ENCODE measurements around the gene EXOC4.

The EXOC4 gene

DNA sequence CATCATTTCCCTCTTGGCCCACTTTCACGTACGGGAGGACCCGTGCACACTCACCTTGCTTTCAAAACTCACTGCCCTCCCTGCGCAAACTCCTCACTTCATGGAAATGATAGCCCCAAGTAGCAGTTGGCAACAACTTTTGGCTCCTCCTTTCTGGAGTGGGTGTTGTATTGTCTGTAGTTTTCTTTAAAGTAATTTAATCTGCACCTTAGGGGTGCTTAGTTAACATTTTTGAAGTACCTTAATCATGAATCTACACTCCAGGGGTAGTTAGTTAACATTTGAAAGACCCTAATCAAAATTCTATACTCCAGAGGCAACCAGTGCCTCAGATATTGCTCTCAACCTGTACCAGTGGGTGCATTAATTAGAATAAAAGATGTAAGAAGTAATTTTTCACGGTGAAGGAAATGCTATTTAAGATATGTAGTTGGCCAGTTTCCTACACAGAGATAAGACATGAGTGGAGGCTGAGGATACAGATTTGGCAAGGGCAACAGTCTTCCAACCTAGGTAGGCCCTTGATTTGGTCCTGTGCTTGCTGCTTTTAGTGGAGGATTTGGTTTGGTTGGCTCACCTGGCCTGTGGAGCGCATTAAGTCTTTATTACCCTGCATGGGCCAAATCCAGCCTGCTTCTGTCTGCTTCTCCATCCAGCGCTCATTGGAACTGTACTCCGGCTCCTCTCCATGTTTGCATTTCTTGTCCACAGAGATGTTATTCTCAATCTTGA is 93.0 kb downstream of the EXOC4 start:
- Histone ChIP-seq H2BK15ac (ENCODE audit: low read length) (no peak overlapping the region), H3K9ac (ENCODE audit: low read depth, low read length, poor library complexity) (no peak overlapping the region), H3K4me3 (ENCODE audit: low read length in 2 of 2) (no peak overlapping the region), H2BK12ac (ENCODE audit: low read length) (no peak overlapping the region), H2BK5ac (ENCODE audit: low read length) (no peak overlapping the region), H4K8ac (ENCODE audit: low read depth, low read length) (no peak overlapping the region), H3K4me2 (ENCODE audit: insufficient read depth, low read length, poor library complexity, severe bottlenecking) (no peak overlapping the region), H3K27ac (replicated peaks; ENCODE audit: low read length) (no peak overlapping the region), H2AK5ac (ENCODE audit: low read depth, low read length) (no peak overlapping the region), H3K4me1 (ENCODE audit: control insufficient read depth in 2 of 2, insufficient read depth in 1 of 2, low read depth in 1 of 2, low read length in 2 of 2) (no peaks in the 10 kb centered on the region), H3K14ac (ENCODE audit: low read length) (no peak overlapping the region), H3K79me1 (ENCODE audit: low read depth, low read length) (no peaks in the 10 kb centered on the region), H3K36me3 (replicated peaks in 1 of 2; ENCODE audit: control insufficient read depth in 2 of 2, insufficient read depth in 2 of 2, low read length in 2 of 2) (no peaks in the 10 kb centered on the region), H3K4ac (ENCODE audit: low read length) (no peak overlapping the region), H4K91ac (ENCODE audit: low read depth, low read length, poor library complexity) (no peak overlapping the region), H2BK120ac (ENCODE audit: low read depth, low read length) (no peak overlapping the region), H3K9me3 (replicated peaks in 1 of 2; ENCODE audit: control insufficient read depth in 2 of 2, insufficient read depth in 1 of 2, low read depth in 1 of 2, low read length in 2 of 2) (peaks cover 2 to 6% of the 10 kb centered on the region in 2 donors), H3K27me3 (ENCODE audit: control insufficient read depth in 3 of 3, insufficient read depth in 3 of 3, low read depth in 1 of 3, low read length in 3 of 3) (no peaks in the 10 kb centered on the region), H2AFZ (ENCODE audit: low read length) (no peak overlapping the region), H3K18ac (ENCODE audit: low read length) (no peak overlapping the region), H3K23ac (ENCODE audit: low read depth, low read length, poor library complexity) (no peak overlapping the region)
- DNase-seq (ENCODE audit: low spot score): no peak
- whole genome bisulfite sequencing, 2 donors (ENCODE audit: extremely low coverage in 2 of 2, insufficient read length in 2 of 2, insufficient replicate concordance in 1 of 2): no CpG with 5 or more reads among the region's 8 CpGs

DNA sequence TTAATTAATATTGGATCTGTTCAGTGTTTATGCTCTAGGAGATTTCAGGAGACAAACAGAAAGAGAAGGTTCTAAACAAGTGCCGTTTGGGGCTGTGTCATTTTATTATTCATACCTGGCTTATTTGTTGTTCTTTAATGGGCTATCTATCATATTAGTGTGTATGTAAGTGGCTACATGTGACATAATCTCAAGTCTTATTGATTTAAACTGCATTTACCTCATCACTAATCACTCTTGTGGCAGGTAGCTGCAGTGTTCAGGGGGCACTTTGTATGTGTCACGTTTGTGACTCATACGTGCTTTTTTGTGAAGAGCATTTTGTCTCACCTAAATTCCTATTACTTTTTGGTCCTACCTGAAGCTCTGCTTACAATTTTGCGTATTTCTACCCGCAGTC is 95.4 kb downstream of the EXOC4 start:
- Histone ChIP-seq H2AK5ac (ENCODE audit: low read depth, low read length) (no peak overlapping the region), H3K23ac (ENCODE audit: low read depth, low read length, poor library complexity) (no peak overlapping the region), H2BK15ac (ENCODE audit: low read length) (no peak overlapping the region), H2BK120ac (ENCODE audit: low read depth, low read length) (no peak overlapping the region), H3K9ac (ENCODE audit: low read depth, low read length, poor library complexity) (no peak overlapping the region), H4K8ac (ENCODE audit: low read depth, low read length) (no peak overlapping the region), H3K4ac (ENCODE audit: low read length) (no peak overlapping the region), H3K18ac (ENCODE audit: low read length) (no peak overlapping the region), H3K4me1 (ENCODE audit: control insufficient read depth in 2 of 2, insufficient read depth in 1 of 2, low read depth in 1 of 2, low read length in 2 of 2) (no peaks in the 10 kb centered on the region), H3K14ac (ENCODE audit: low read length) (no peak overlapping the region), H3K4me2 (ENCODE audit: insufficient read depth, low read length, poor library complexity, severe bottlenecking) (no peak overlapping the region), H3K79me1 (ENCODE audit: low read depth, low read length) (no peaks in the 10 kb centered on the region), H3K27ac (replicated peaks; ENCODE audit: low read length) (no peak overlapping the region), H3K36me3 (replicated peaks in 1 of 2; ENCODE audit: control insufficient read depth in 2 of 2, insufficient read depth in 2 of 2, low read length in 2 of 2) (no peaks in the 10 kb centered on the region), H4K91ac (ENCODE audit: low read depth, low read length, poor library complexity) (no peak overlapping the region), H3K9me3 (replicated peaks in 1 of 2; ENCODE audit: control insufficient read depth in 2 of 2, insufficient read depth in 1 of 2, low read depth in 1 of 2, low read length in 2 of 2) (peaks cover 2 to 12% of the 10 kb centered on the region in 2 donors), H3K4me3 (ENCODE audit: low read length in 2 of 2) (no peak overlapping the region), H2BK12ac (ENCODE audit: low read length) (no peak overlapping the region), H2BK5ac (ENCODE audit: low read length) (no peak overlapping the region), H2AFZ (ENCODE audit: low read length) (no peak overlapping the region), H3K27me3 (ENCODE audit: control insufficient read depth in 3 of 3, insufficient read depth in 3 of 3, low read depth in 1 of 3, low read length in 3 of 3) (no peaks in the 10 kb centered on the region)
- DNase-seq (ENCODE audit: low spot score): no peak
- WGBS, 2 donors (ENCODE audit: extremely low coverage in 2 of 2, insufficient read length in 2 of 2, insufficient replicate concordance in 1 of 2): no CpG with 5 or more reads among the region's 5 CpGs

DNA sequence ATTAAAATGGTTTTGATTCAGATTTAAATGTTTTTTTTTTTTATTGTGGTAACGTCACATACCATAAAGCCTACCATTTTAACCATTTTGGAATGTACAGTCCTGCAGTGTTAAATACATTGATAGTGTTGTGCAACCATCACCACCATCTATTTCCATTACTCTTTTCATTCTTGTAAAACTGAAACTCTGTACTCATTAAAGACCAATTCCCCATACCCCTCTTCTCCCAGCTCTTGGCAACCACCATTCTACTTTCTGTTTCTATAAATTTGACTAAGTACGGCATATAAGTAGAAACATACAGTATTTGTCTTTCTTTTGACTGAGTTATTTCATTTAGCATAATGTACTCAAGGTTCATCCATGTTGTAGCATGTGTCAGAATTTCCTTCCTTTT is 96.2 kb downstream of the EXOC4 start:
- no peak overlapping the region for H4K8ac ChIP-seq (ENCODE audit: low read depth, low read length)
- H2BK5ac ChIP-seq (ENCODE audit: low read length): no peak overlapping the region
- H2BK15ac ChIP-seq (ENCODE audit: low read length): no peak overlapping the region
- DNase-seq (ENCODE audit: low spot score): no peak
- no peak overlapping the region for H2AFZ ChIP-seq (ENCODE audit: low read length)
- H3K4me3 ChIP-seq (ENCODE audit: low read length in 2 of 2): no peak overlapping the region
- H2BK120ac ChIP-seq (ENCODE audit: low read depth, low read length): no peak overlapping the region
- no peak overlapping the region for H3K27ac ChIP-seq (replicated peaks; ENCODE audit: low read length)
- no peak overlapping the region for H3K23ac ChIP-seq (ENCODE audit: low read depth, low read length, poor library complexity)
- H3K9ac ChIP-seq (ENCODE audit: low read depth, low read length, poor library complexity): no peak overlapping the region
- no peak overlapping the region for H3K18ac ChIP-seq (ENCODE audit: low read length)
- no peak overlapping the region for H4K91ac ChIP-seq (ENCODE audit: low read depth, low read length, poor library complexity)
- H2AK5ac ChIP-seq (ENCODE audit: low read depth, low read length): no peak overlapping the region
- no peaks in the 10 kb centered on the region for H3K4me1 ChIP-seq (ENCODE audit: control insufficient read depth in 2 of 2, insufficient read depth in 1 of 2, low read depth in 1 of 2, low read length in 2 of 2)
- H2BK12ac ChIP-seq (ENCODE audit: low read length): no peak overlapping the region
- H3K14ac ChIP-seq (ENCODE audit: low read length): no peak overlapping the region
- peaks cover 2 to 14% of the 10 kb centered on the region in 2 donors for H3K9me3 ChIP-seq (replicated peaks in 1 of 2; ENCODE audit: control insufficient read depth in 2 of 2, insufficient read depth in 1 of 2, low read depth in 1 of 2, low read length in 2 of 2)
- H3K4me2 ChIP-seq (ENCODE audit: insufficient read depth, low read length, poor library complexity, severe bottlenecking): no peak overlapping the region
- no peaks in the 10 kb centered on the region for H3K36me3 ChIP-seq (replicated peaks in 1 of 2; ENCODE audit: control insufficient read depth in 2 of 2, insufficient read depth in 2 of 2, low read length in 2 of 2)
- no peaks in the 10 kb centered on the region for H3K79me1 ChIP-seq (ENCODE audit: low read depth, low read length)
- no peaks in the 10 kb centered on the region for H3K27me3 ChIP-seq (ENCODE audit: control insufficient read depth in 3 of 3, insufficient read depth in 3 of 3, low read depth in 1 of 3, low read length in 3 of 3)
- no CpG with 5 or more reads among the region's 2 CpGs for WGBS, 2 donors (ENCODE audit: extremely low coverage in 2 of 2, insufficient read length in 2 of 2, insufficient replicate concordance in 1 of 2)
- no peak overlapping the region for H3K4ac ChIP-seq (ENCODE audit: low read length)

DNA sequence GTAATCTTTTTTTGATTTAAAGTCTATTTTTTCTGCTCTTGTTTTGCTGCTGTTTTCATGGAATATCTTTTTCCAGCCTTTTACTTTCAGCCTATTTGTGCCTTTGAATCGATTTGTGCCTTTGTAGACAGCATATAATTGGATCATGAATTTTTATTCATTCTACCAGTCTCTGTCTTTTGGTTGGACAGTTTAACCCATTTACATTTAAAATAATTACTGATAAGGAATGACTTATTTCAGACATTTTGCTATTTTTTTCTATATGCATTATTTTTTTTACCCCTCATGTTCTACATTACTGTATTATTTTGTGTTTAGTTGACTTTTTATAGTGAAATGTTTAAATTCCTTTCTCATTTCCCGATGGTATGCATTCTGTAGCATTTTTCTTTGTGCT is 99.6 kb downstream of the EXOC4 start:
- H3K9ac ChIP-seq (ENCODE audit: low read depth, low read length, poor library complexity): no peak overlapping the region
- peaks cover 2 to 14% of the 10 kb centered on the region in 2 donors for H3K9me3 ChIP-seq (replicated peaks in 1 of 2; ENCODE audit: control insufficient read depth in 2 of 2, insufficient read depth in 1 of 2, low read depth in 1 of 2, low read length in 2 of 2)
- DNase-seq (ENCODE audit: low spot score): no peak
- no peaks in the 10 kb centered on the region for H3K79me1 ChIP-seq (ENCODE audit: low read depth, low read length)
- H2BK12ac ChIP-seq (ENCODE audit: low read length): no peak overlapping the region
- H3K4me2 ChIP-seq (ENCODE audit: insufficient read depth, low read length, poor library complexity, severe bottlenecking): no peak overlapping the region
- H3K23ac ChIP-seq (ENCODE audit: low read depth, low read length, poor library complexity): no peak overlapping the region
- H3K4me1 ChIP-seq (ENCODE audit: control insufficient read depth in 2 of 2, insufficient read depth in 1 of 2, low read depth in 1 of 2, low read length in 2 of 2): no peaks in the 10 kb centered on the region
- H3K27ac ChIP-seq (replicated peaks; ENCODE audit: low read length): no peak overlapping the region
- no peak overlapping the region for H2BK15ac ChIP-seq (ENCODE audit: low read length)
- no peak overlapping the region for H3K18ac ChIP-seq (ENCODE audit: low read length)
- H3K14ac ChIP-seq (ENCODE audit: low read length): no peak overlapping the region
- H2BK5ac ChIP-seq (ENCODE audit: low read length): no peak overlapping the region
- H3K36me3 ChIP-seq (replicated peaks in 1 of 2; ENCODE audit: control insufficient read depth in 2 of 2, insufficient read depth in 2 of 2, low read length in 2 of 2): peaks cover 0 to 11% of the 10 kb centered on the region in 2 donors
- no peak overlapping the region for H2BK120ac ChIP-seq (ENCODE audit: low read depth, low read length)
- H2AFZ ChIP-seq (ENCODE audit: low read length): no peak overlapping the region
- no peak overlapping the region for H4K91ac ChIP-seq (ENCODE audit: low read depth, low read length, poor library complexity)
- no peak overlapping the region for H3K4ac ChIP-seq (ENCODE audit: low read length)
- no peak overlapping the region for H3K4me3 ChIP-seq (ENCODE audit: low read length in 2 of 2)
- WGBS, 2 donors (ENCODE audit: extremely low coverage in 2 of 2, insufficient read length in 2 of 2, insufficient replicate concordance in 1 of 2): no CpG with 5 or more reads among the region's 2 CpGs
- H2AK5ac ChIP-seq (ENCODE audit: low read depth, low read length): no peak overlapping the region
- no peaks in the 10 kb centered on the region for H3K27me3 ChIP-seq (ENCODE audit: control insufficient read depth in 3 of 3, insufficient read depth in 3 of 3, low read depth in 1 of 3, low read length in 3 of 3)
- no peak overlapping the region for H4K8ac ChIP-seq (ENCODE audit: low read depth, low read length)
